ENCODE results near the gene COL5A1.

Gene COL5A1

GRCh38 chr9:134775081-134775951, 133.7 kb downstream of the COL5A1 start:
- peak; percentile 75 for DNase-seq

- no peak for DNase-seq
These were observed 134.6 kb downstream of the COL5A1 start for GRCh38 chr9:134776080-134776796.

GRCh38 chr9:134777153-134777552, 135.6 kb downstream of the COL5A1 start:
- no peak for DNase-seq

GRCh38 chr9:134778156-134778555, 136.6 kb downstream of the COL5A1 start:
- DNase-seq: no peak

GRCh38 chr9:134778841-134779411, 137.3 kb downstream of the COL5A1 start:
- no peak for DNase-seq

- no peak for DNase-seq
These were observed 138.0 kb downstream of the COL5A1 start for GRCh38 chr9:134779640-134780039.

GRCh38 chr9:134781591-134782302, 140.1 kb downstream of the COL5A1 start:
- no peak for DNase-seq

GRCh38 chr9:134782921-134783698, 141.5 kb downstream of the COL5A1 start:
- DNase-seq: no peak

GRCh38 chr9:134783699-134784039, 142.1 kb downstream of the COL5A1 start:
- DNase-seq: no peak

GRCh38 chr9:134784577-134785305, 143.1 kb downstream of the COL5A1 start:
- no peak for DNase-seq

GRCh38 chr9:134785325-134786108, 143.9 kb downstream of the COL5A1 start:
- DNase-seq: no peak

GRCh38 chr9:134787601-134788531, 146.3 kb downstream of the COL5A1 start:
- no peak for DNase-seq

GRCh38 chr9:134789168-134789567, 147.6 kb downstream of the COL5A1 start:
- DNase-seq: no peak

- no peak for DNase-seq
These were observed 149.4 kb downstream of the COL5A1 start for GRCh38 chr9:134791009-134791408.

GRCh38 chr9:134792627-134793026, 151.0 kb downstream of the COL5A1 start:
- no peak for DNase-seq

GRCh38 chr9:134793288-134794188, 151.9 kb downstream of the COL5A1 start:
- DNase-seq: peak; percentile 60

GRCh38 chr9:134794663-134795370, 153.2 kb downstream of the COL5A1 start:
- DNase-seq: no peak

- DNase-seq: no peak
These were observed 153.8 kb downstream of the COL5A1 start for GRCh38 chr9:134795446-134795845.
